Duodenal mucosa (tissue), 2 donors: Measurements from ENCODE around the gene RPGR.

Experiments
- H3K27ac ChIP-seq: one replicate; pipeline ENCODE4 v1.7.0; 2013; ENCODE audit warnings: low read depth, low read length
- H3K27me3 ChIP-seq, 2 donors: one replicate each; pipeline ENCODE4 v1.7.0; 2013; ENCODE audit warnings: low read length in 2 of 2, control low read depth in 1 of 2; ENCODE audit not compliant: insufficient read depth in 2 of 2, control insufficient read depth in 1 of 2
- H3K36me3 ChIP-seq, 2 donors: one replicate each; pipeline ENCODE4 v1.7.0; 2013; ENCODE audit warnings: low read length in 2 of 2, control low read depth in 1 of 2; ENCODE audit not compliant: insufficient read depth in 2 of 2, control insufficient read depth in 1 of 2
- H3K4me1 ChIP-seq, 2 donors: one replicate each; pipeline ENCODE4 v1.7.0; 2013; ENCODE audit warnings: low read length in 2 of 2, control low read depth in 1 of 2; ENCODE audit not compliant: insufficient read depth in 2 of 2, control insufficient read depth in 1 of 2
- H3K4me3 ChIP-seq, 2 donors: one replicate each; pipeline ENCODE4 v1.7.0; 2013; ENCODE audit warnings: low read length in 2 of 2, low read depth in 1 of 2
- H3K9ac ChIP-seq, 2 donors: one replicate each; pipeline ENCODE4 v1.7.0; 2013; ENCODE audit warnings: low read length in 2 of 2, low read depth in 1 of 2
- H3K9me3 ChIP-seq, 2 donors: one replicate each; pipeline ENCODE4 v1.7.0; 2013; ENCODE audit warnings: low read length in 2 of 2, control low read depth in 1 of 2; ENCODE audit not compliant: control insufficient read depth in 1 of 2

The RPGR gene

GRCh38 chrX:38232079-38232686, 95.1 kb downstream of the RPGR start:
- Histone ChIP-seq H3K4me3 (no peak overlapping the region), H3K4me1 (no peaks in the 10 kb centered on the region), H3K27me3 (no peaks in the 10 kb centered on the region), H3K36me3 (no peaks in the 10 kb centered on the region), H3K9ac (no peak overlapping the region), H3K9me3 (no peaks in the 10 kb centered on the region), H3K27ac (no peak overlapping the region)

GRCh38 chrX:38225093-38225492, 102.2 kb downstream of the RPGR start:
- no peaks in the 10 kb centered on the region for H3K4me1 ChIP-seq
- H3K27me3 ChIP-seq: no peaks in the 10 kb centered on the region
- H3K27ac ChIP-seq: no peak overlapping the region
- H3K9me3 ChIP-seq: no peaks in the 10 kb centered on the region
- H3K4me3 ChIP-seq: no peak overlapping the region
- no peak overlapping the region for H3K9ac ChIP-seq
- H3K36me3 ChIP-seq: no peaks in the 10 kb centered on the region

- Histone ChIP-seq H3K36me3 (no peaks in the 10 kb centered on the region), H3K4me3 (no peak overlapping the region), H3K9ac (no peak overlapping the region), H3K9me3 (no peaks in the 10 kb centered on the region), H3K4me1 (no peaks in the 10 kb centered on the region), H3K27ac (no peak overlapping the region), H3K27me3 (no peaks in the 10 kb centered on the region)
Measured at GRCh38 chrX:38224160-38224559, 103.1 kb downstream of the RPGR start.

- H3K36me3 ChIP-seq: no peaks in the 10 kb centered on the region
- H3K4me3 ChIP-seq: peak overlapping the region in 1 of 2 donors; percentile 50
- no peak overlapping the region for H3K27ac ChIP-seq
- no peak overlapping the region for H3K9ac ChIP-seq
- no peaks in the 10 kb centered on the region for H3K4me1 ChIP-seq
- H3K9me3 ChIP-seq: no peaks in the 10 kb centered on the region
- peaks cover 0 to 4% of the 10 kb centered on the region in 2 donors for H3K27me3 ChIP-seq
Measured at GRCh38 chrX:38221391-38221929, 105.8 kb downstream of the RPGR start.

- Histone ChIP-seq H3K27ac (no peak within 1 kb of the TSS), H3K9ac (no peak within 1 kb of the TSS), H3K4me1 (no peaks in the 10 kb centered on the region), H3K4me3 (peak within 1 kb of the TSS; percentile 50 to 61), H3K9me3 (no peaks in the 10 kb centered on the region), H3K36me3 (no peaks in the 10 kb centered on the region), H3K27me3 (peaks cover 0 to 4% of the 10 kb centered on the region in 2 donors)
Measured at GRCh38 chrX:38220415-38221390, 106.6 kb downstream of the RPGR start, which contains the start of gene SRPX. SRPX (minus strand) TSS chrX:38220871; CDS start chrX:38220792, 79 bp downstream.

- Histone ChIP-seq H3K27ac (no peak overlapping the region), H3K4me3 (peak overlapping the region; percentile 50 to 61), H3K36me3 (no peaks in the 10 kb centered on the region), H3K27me3 (peaks cover 0 to 4% of the 10 kb centered on the region in 2 donors), H3K9me3 (no peaks in the 10 kb centered on the region), H3K9ac (no peak overlapping the region), H3K4me1 (no peaks in the 10 kb centered on the region)
Measured at GRCh38 chrX:38220024-38220414, 107.3 kb downstream of the RPGR start.
